DOHH2 (cell line): Measurements from ENCODE around the gene CCDC197.

Source experiments
- H3F3A ChIP-seq: fragments of 200-600 bp; sonication (generic), shearing (Covaris generic); 2 replicates; pipeline ENCODE4 v1.6.0; 2016; ENCODE audit warnings: antibody characterized with exemption, mild to moderate bottlenecking; ENCODE audit not compliant: control insufficient read depth, insufficient read depth
- H3K27ac ChIP-seq: fragments of 200-600 bp; sonication (generic); 2 replicates; pipeline ENCODE4 v1.5.1; 2014; ENCODE audit warnings: low read depth, mild to moderate bottlenecking, low read length, moderate library complexity
- H3K27me3 ChIP-seq: fragments of 200-600 bp; sonication (generic); 2 replicates; pipeline ENCODE4 v1.6.1; 2014; ENCODE audit warnings: mild to moderate bottlenecking, low read length, mixed read lengths; ENCODE audit not compliant: control insufficient read depth
- H3K36me3 ChIP-seq: fragments of 200-600 bp; sonication (generic); 2 replicates; pipeline ENCODE4 v1.6.1; 2014; ENCODE audit warnings: mild to moderate bottlenecking, low read length, moderate library complexity, mixed read lengths; ENCODE audit not compliant: control insufficient read depth
- H3K4me1 ChIP-seq: fragments of 200-600 bp; sonication (generic); 2 replicates; pipeline ENCODE4 v1.6.1; 2014; ENCODE audit warnings: mild to moderate bottlenecking, low read length, mixed read lengths; ENCODE audit not compliant: control insufficient read depth
- H3K4me2 ChIP-seq: fragments of 200-600 bp; sonication (generic); 2 replicates; pipeline ENCODE4 v1.6.0; 2014; ENCODE audit warnings: mild to moderate bottlenecking, low read length, moderate library complexity
- H3K4me3 ChIP-seq: fragments of 200-600 bp; sonication (generic); 2 replicates; pipeline ENCODE4 v1.5.1; 2014; ENCODE audit warnings: mild to moderate bottlenecking, low read length, mixed read lengths
- H3K79me2 ChIP-seq: fragments of 200-600 bp; sonication (generic); 2 replicates; pipeline ENCODE4 v1.6.1; 2014; ENCODE audit warnings: mild to moderate bottlenecking, low read length, mixed read lengths; ENCODE audit not compliant: control insufficient read depth
- H3K9me2 ChIP-seq: fragments of 200-600 bp; sonication (generic); replicated peaks from 2 replicates; pipeline ENCODE4 v1.6.1; 2014; ENCODE audit warnings: mild to moderate bottlenecking, low read length, mixed read lengths; ENCODE audit not compliant: control insufficient read depth
- H3K9me3 ChIP-seq: fragments of 200-600 bp; sonication (generic); 2 replicates; pipeline ENCODE4 v1.6.1; 2014; ENCODE audit warnings: antibody characterized with exemption, low read length, mixed read lengths; ENCODE audit not compliant: control insufficient read depth, insufficient read depth
- H4K20me1 ChIP-seq: fragments of 200-600 bp; sonication (generic); 2 replicates; pipeline ENCODE4 v1.6.0; 2014; ENCODE audit warnings: low read depth, mild to moderate bottlenecking, antibody characterized with exemption, low read length, moderate library complexity; ENCODE audit not compliant: control insufficient read depth, insufficient read depth
- CTCF ChIP-seq: fragments of 200-600 bp; sonication (generic); IDR thresholded peaks from one replicate; pipeline ENCODE4 v1.5.1; 2014; ENCODE audit warnings: antibody characterized with exemption, mild to moderate bottlenecking, low read depth, low read length; ENCODE audit not compliant: poor library complexity, severe bottlenecking
- EZH2phosphoT487 ChIP-seq: fragments of 200-600 bp; sonication (generic); IDR thresholded peaks from 2 replicates; pipeline ENCODE4 v1.6.1; 2017; ENCODE audit warnings: borderline replicate concordance, mild to moderate bottlenecking, antibody characterized with exemption, low read length, moderate library complexity, mixed read lengths

The CCDC197 gene

GRCh38 chr14:94042433-94043091 lies 45.5 kb downstream of the CCDC197 start:
- no peak overlapping the region for H3K4me3 ChIP-seq
- H4K20me1 ChIP-seq, result no peaks in the 10 kb centered on the region
- H3K9me2 ChIP-seq, result no peaks in the 10 kb centered on the region
- no peak overlapping the region for H3K4me2 ChIP-seq
- no peaks in the 10 kb centered on the region for H3K4me1 ChIP-seq
- no peak overlapping the region for H3K27ac ChIP-seq
- TF ChIP-seq CTCF (no peak), EZH2phosphoT487 (no peak)
- no peaks in the 10 kb centered on the region for H3K27me3 ChIP-seq
- no peaks in the 10 kb centered on the region for H3F3A ChIP-seq
- H3K9me3 ChIP-seq, result no peaks in the 10 kb centered on the region
- H3K79me2 ChIP-seq, result no peaks in the 10 kb centered on the region
- peaks cover 29% of the 10 kb centered on the region for H3K36me3 ChIP-seq

- TF ChIP-seq CTCF (no peak), EZH2phosphoT487 (no peak)
- Histone ChIP-seq H3K4me3 (no peak overlapping the region), H3K9me3 (no peaks in the 10 kb centered on the region), H3K9me2 (no peaks in the 10 kb centered on the region), H3F3A (no peaks in the 10 kb centered on the region), H3K79me2 (no peaks in the 10 kb centered on the region), H3K36me3 (peaks cover 36% of the 10 kb centered on the region), H3K4me1 (no peaks in the 10 kb centered on the region), H4K20me1 (no peaks in the 10 kb centered on the region), H3K27me3 (no peaks in the 10 kb centered on the region), H3K27ac (no peak overlapping the region), H3K4me2 (no peak overlapping the region)
These were observed 46.1 kb downstream of the CCDC197 start for GRCh38 chr14:94043111-94043755.

- Histone ChIP-seq H3K79me2 (no peaks in the 10 kb centered on the region), H3K4me2 (no peak overlapping the region), H3K36me3 (peaks cover 43% of the 10 kb centered on the region), H3F3A (no peaks in the 10 kb centered on the region), H3K27ac (no peak overlapping the region), H3K9me2 (no peaks in the 10 kb centered on the region), H3K9me3 (no peaks in the 10 kb centered on the region), H3K27me3 (no peaks in the 10 kb centered on the region), H3K4me1 (no peaks in the 10 kb centered on the region), H4K20me1 (no peaks in the 10 kb centered on the region), H3K4me3 (no peak overlapping the region)
- no peak for TF ChIP-seq CTCF
- no peak for TF ChIP-seq EZH2phosphoT487
These were observed 46.8 kb downstream of the CCDC197 start for GRCh38 chr14:94043756-94044475.
